Body of pancreas (tissue), 4 donors: ENCODE measurements around the gene STEAP2.

ENCODE experiments used
- POLR2A ChIP-seq, 3 donors: fragments of 450-650 bp; IDR thresholded peaks; one replicate each; pipeline ENCODE4 v1.6.1; 2016; ENCODE audit warnings: antibody characterized with exemption in 3 of 3, mild to moderate bottlenecking in 2 of 3
- TF ChIP-seq, protein P1 (sequence below), 7 experiments: fragments of 450-650 bp in 4 of 7; fragments of 200-600 bp in 3 of 7; sonication (generic) in 3 of 7; IDR thresholded peaks; one replicate each; pipeline ENCODE4 v1.5.1; 2016 to 2019; ENCODE audit warnings: antibody characterized with exemption in 7 of 7

DNA sequence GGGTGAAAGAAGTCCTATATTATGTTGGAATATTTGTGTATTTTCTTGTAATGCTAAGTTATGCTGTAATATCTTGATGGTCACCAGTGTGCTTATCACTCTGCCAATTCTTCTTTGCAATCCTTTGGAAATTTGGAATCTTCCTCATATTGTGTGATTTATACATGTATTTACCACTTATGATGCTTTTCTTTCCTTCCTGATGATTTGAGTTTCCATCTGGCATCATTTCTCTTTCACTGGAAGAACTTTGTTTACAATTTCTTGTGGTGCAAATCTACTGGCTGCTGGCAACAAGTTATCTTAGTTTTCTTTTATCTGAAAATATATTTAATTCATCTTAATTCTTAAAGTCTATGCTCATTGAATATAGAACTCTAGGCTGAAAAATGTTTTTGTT, 62.6 kb downstream of the STEAP2 start:
- TF ChIP-seq, protein P1, sequence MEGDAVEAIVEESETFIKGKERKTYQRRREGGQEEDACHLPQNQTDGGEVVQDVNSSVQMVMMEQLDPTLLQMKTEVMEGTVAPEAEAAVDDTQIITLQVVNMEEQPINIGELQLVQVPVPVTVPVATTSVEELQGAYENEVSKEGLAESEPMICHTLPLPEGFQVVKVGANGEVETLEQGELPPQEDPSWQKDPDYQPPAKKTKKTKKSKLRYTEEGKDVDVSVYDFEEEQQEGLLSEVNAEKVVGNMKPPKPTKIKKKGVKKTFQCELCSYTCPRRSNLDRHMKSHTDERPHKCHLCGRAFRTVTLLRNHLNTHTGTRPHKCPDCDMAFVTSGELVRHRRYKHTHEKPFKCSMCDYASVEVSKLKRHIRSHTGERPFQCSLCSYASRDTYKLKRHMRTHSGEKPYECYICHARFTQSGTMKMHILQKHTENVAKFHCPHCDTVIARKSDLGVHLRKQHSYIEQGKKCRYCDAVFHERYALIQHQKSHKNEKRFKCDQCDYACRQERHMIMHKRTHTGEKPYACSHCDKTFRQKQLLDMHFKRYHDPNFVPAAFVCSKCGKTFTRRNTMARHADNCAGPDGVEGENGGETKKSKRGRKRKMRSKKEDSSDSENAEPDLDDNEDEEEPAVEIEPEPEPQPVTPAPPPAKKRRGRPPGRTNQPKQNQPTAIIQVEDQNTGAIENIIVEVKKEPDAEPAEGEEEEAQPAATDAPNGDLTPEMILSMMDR (IDR thresholded peaks at IDR 0.05) = no peak
- no peak for TF ChIP-seq POLR2A (IDR thresholded peaks at IDR 0.05)
